GM12891 (cell line): ENCODE data around the gene OR14C36.
"Not testable (repeated sequence)": the region's sequence is repeated elsewhere in the genome, so short reads cannot be mapped to it uniquely, and the experiment has no call there.

ENCODE experiments used
- PAX5 ChIP-seq: IDR thresholded peaks from 2 replicates; pipeline ENCODE4 v1.6.1; 2011; ENCODE audit warnings: low read length, moderate library complexity, mild to moderate bottlenecking; ENCODE audit not compliant: insufficient read depth, severe bottlenecking
- POLR2A ChIP-seq: IDR thresholded peaks from 2 replicates; pipeline ENCODE4 v1.6.1; 2011; ENCODE audit warnings: low read depth, low read length, control low read depth
- POLR2AphosphoS5 ChIP-seq: IDR thresholded peaks from 2 replicates; pipeline ENCODE4 v1.6.1; 2011; ENCODE audit warnings: low read depth, low read length, control low read depth
- TAF1 ChIP-seq: IDR thresholded peaks from 2 replicates; pipeline ENCODE4 v1.6.1; 2011; ENCODE audit warnings: low read depth, low read length, control low read depth

- TF ChIP-seq POLR2AphosphoS5, POLR2A, TAF1, PAX5: not testable (repeated sequence)
Measured at GRCh38 chr1:248306740-248307139, 41.8 kb upstream of the OR14C36 start.
